ENCODE measurements around the gene HOXC9.

HOXC9 gene

DNA sequence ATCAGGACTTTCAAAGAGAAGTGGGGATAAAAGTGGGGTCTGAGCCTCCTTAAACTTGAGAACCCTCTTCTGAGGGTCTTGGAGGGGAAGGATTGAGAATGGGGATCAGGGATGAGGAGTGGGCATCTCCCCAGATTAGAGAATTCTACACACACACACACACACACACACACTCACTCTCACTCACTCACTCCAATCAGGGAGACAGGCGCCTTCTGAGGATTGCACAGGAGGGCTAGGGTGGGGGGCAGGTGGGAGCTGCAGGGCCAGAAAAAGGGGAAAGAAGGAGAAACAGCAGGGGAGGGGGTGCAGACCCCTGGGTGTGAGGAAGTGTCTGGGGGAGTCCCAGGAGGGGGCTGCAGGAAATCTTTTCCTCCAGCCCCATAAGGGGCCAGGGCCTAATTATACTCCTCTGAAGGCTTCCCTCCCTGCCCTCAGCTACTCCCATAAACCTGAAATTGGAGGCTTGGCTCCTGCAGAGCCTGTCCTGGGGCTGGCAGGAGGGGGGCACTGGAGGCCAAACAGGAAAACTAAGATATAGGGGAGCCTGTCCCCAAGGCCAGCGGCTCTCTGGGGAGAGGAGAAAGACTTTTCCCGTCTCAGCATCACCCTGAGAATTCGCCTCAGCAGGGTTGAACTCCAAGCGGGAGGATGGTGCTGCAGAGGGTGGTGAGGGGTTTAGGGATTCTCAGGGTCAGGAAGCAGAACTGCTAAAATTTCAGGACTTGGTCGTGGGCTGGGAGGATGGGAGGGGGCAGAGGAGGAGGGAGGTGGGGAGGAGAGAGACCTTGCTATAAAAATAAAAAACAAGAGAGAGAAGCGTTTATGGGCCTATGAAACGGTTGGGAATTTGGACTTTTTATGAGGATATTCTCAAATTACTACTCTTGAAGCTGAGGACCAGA, 1.6 kb downstream of the HOXC9 start:
- no peak for DNase-seq (ENCODE audit: low read depth, low spot score)

DNA sequence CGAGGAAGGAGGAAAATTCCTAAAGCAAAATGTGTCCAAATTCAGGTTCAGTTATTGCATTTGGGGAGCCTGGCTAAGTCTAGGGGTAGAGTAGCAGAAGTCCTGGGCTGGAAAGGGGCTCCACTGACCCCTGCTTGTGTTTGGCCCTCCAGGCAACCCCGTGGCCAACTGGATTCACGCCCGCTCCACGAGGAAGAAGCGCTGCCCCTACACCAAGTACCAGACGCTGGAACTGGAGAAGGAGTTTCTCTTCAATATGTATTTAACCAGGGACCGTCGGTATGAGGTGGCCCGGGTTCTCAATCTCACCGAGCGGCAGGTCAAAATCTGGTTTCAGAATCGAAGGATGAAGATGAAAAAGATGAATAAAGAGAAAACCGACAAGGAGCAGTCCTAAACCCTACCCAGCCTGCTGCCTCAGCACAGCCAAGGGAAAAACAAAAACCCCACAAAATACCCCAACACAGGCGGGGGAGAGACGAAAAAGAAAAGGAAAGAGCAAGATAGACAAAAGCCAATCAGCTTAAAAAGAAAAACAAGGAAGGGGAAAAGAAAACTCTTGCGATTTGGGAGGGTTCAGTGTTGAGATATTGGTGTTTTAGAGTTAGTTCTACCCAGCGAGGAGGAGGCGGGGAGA, 2.4 kb downstream of the HOXC9 start:
- no peak for DNase-seq (ENCODE audit: low read depth, low spot score)

DNA sequence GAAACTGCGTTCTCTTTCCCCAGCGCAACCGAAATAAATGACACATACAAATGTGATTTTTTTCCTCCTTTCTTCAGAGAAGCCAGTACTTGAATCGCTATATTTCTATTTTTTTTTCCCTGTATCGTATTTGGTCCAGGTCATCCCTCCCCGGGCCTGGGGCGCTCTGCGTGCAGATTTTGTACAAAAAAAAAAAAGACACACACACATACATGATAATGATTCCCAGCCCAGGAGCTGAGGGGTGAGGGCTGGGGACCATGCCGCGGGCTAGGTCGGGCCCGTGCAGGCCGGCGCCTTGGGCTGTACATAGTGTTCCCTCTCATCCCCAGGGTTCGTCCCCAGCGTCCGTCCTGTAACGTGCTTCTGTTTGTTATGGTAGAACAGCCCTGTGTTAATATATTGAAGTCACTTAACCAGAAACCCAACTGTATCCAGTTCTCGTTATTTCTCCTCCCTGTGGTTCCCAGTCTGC, 3.0 kb downstream of the HOXC9 start:
- no peak for DNase-seq (ENCODE audit: low read depth, low spot score)

DNA sequence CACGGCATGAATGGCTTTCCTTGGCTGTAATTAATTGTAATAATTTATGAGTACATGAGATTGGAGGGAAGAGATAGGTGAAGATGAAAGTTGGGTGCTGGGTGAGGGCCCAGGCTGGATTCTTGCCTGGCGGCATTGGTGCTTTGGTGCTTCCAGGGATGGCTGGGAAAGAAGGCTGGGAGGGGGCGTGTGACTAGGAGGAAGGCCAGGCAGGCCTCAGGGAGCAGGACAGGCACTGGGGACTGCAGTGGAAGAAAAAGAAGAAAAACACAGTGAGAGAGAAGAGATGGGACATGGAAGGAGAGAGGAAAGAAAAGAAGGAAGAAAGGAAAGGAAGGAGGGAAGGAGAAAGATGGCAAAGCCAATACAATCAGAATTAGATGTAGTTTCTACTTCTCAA, 3.7 kb downstream of the HOXC9 start:
- no peak for DNase-seq (ENCODE audit: low read depth, low spot score)

DNA sequence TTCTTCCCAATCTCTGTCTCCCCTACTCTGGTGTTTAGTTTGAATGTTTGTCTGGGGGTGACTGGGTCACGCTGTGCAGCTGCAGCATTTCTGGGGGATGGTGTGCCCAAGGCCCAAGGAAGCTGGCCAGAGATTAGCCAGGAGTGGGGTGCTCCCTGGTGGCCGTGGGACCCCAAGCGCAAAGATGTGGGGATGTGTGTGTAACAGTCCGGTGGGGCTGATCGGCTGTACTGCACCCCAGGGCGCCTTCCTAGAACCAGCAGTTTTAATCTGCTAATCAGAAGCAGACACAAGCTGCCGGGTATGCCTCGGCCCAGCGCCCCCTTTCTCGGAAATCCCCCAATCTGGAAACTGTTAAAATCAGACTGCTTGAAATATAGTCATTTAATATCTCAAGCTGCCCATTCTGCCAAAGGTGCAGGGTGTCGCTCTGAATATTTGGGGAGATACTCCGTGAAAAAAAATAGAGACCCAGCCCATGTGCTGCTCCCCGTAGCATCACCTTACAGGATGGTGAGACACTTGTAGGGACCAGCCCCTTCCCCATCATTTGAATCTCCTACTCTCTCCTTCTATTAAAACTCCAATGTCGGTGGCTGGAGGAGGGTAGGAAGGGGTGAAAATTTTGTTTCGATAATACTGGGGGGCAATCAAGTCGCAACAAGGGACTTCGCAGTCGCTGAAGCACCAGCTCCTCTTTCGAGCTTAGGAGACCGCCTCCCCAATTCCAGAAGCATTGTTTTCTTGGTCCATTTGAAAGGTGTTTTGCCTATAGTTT, 4.3 kb downstream of the HOXC9 start:
- DNase-seq (ENCODE audit: low read depth, low spot score), result no peak

DNA sequence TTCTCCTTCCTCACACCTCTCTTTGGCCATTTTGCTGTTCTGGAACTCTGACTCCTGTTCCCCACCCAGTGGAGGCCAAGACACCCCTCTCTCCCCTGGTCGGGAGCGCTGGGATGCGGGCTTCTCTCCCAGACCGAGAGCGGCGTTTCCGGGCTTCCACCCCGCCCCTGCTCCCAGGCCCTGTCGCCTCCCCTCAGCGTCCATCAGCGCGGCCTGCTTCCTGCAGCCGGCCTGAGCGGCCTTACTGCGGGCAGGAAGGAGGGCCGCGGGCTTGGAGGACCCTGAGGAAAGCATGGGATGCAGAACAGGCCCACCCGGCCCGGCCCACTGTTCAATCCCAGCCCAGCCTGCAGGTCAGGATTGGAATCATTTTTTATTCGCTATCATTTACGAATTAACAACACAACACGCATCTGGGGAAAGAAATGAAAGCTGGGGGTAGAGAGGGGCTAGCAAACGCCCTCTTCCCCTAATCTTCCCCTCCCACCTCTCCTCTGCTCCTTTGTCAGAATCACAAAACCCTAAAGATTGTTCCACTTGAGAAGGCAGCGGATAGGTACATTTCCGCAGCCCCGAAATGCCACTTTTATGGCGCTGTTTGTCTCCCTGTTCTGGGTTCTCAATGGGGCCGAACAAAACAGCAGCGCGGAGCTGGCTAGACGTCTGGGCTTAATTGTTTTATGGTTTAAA, 5.0 kb downstream of the HOXC9 start:
- DNase-seq (ENCODE audit: low read depth, low spot score), result no peak

DNA sequence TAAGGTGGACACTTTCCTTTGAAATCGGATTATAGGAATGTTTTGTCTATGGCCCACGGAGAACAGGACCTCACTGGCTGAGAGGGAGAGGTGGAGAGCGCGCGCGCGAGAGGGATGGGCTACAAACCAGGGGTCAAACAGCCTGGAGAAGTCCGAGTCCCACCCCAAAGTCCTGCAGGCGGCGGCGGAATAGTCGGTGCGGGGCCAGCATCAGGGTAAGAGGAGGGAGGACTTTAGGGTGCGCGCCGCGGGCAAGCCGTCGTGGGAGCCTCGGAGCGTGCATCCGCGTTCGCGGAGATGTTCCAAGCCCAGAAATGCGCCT, 5.5 kb downstream of the HOXC9 start:
- no peak for DNase-seq (ENCODE audit: low read depth, low spot score)

DNA sequence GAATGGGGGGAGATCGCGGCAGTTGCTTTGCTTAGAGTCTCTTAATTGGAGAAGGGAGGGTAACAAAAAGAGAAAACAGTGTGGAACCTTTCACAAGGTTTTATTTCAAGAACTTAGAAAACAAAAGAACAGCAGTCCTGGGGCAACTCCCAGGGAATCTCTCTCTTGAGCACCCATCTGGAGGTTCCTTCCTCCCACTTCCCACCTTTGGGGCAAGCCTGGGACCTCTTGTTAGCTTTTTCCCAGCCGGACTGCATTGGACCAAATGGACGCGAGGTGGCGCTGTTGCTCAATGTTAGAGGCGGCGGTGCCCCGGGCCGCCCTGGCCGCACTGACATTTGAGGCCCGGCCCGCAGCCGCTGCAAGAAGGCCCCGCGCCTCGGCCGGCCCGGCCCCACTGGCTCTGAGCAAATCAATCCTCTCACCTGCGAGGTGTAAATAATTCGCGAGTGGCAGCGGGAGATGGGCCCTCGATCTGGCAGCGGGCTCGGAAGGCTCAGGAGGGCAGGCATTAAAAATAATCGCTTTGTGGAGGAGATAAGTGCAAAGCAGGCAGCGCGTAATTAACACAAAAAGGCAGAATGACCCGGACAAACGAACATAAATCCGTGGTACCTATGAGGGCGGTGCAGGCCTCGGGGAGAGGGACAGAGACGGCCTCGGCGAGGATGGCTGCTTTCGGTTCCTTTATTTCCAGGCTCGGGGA, 6.0 kb downstream of the HOXC9 start:
- DNase-seq (ENCODE audit: low read depth, low spot score), result peak; percentile 95

DNA sequence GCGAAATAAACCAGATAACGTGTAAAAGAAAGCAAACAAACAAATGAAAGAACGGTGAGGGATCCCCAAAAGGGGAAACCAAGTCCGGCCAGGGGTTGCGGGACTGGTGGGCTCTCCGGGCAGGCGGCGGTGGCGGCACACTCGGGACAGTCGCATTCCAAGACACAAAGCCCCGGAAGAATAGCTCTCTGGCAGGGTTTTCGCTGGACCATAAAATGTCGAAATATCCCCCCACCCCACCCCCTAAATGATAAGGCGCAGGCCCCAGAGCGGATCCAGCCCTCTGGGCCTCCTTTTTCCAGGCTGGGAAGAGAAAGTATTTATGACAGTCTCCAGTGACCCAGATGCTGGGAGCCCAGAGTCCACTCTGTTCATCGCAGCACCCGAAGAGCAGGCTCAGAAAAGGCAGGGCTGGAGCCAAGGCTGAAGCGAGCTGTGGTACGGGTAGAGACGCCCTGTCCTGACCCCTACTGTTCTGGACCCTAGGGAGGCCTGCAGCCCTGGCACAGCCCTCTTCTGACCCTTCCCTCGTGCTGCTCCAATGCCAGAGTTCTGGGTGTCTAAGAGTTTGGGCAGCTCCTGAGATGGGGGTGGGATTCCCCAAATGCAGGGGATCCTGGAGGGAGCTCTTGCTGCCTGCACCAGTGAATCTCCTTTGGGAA, 6.7 kb downstream of the HOXC9 start:
- no peak for DNase-seq (ENCODE audit: low read depth, low spot score)

DNA sequence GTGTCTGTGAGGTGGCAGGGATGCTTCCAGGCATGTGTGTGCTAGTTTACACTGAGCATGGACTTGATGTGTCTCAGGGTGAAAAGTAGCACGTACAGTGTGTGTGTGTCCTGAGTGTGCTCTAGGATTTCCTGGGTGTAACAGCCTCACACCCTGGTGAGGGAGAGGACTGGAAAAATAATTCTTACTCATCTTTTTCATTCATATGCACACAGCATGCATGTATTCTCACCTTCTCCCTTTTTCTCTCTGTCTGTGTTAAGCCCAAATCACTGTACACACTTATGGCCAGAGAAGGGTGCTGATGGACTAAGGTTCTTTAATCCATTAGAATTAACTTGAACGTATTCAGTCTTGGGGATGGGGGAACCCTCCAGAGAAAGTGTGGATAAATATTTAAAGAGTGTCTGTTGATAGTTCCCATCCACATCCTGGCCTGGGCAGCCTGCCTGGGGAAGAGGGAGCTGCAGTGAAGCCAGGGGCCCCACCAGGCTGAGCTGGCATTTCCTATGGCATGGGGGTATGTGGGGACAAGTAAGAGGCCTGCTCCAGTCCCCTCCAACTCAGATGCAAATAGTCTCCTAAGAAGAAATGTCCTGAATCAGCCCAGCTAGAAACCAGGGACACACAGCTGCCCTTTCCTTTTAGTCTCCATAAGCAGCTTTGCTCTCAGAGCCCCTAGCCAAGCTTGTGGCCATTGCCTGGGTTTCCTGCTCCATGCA, 7.7 kb downstream of the HOXC9 start:
- no peak for DNase-seq (ENCODE audit: low read depth, low spot score)

DNA sequence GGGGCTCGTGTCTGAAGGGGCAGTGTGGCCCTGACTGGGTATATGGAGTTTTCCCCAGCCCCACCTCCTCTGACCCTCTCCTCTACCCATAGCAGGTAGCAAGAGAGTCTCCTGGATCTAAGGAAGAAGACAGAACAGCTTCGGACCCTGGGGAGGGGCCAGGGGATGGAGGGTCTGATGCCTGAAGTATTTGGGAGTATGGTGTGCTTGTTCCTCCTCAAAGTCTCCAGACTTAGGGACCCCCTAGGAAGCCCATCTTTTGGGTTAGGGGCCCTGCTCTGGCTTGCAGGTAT, 8.2 kb downstream of the HOXC9 start:
- no peak for DNase-seq (ENCODE audit: low read depth, low spot score)

DNA sequence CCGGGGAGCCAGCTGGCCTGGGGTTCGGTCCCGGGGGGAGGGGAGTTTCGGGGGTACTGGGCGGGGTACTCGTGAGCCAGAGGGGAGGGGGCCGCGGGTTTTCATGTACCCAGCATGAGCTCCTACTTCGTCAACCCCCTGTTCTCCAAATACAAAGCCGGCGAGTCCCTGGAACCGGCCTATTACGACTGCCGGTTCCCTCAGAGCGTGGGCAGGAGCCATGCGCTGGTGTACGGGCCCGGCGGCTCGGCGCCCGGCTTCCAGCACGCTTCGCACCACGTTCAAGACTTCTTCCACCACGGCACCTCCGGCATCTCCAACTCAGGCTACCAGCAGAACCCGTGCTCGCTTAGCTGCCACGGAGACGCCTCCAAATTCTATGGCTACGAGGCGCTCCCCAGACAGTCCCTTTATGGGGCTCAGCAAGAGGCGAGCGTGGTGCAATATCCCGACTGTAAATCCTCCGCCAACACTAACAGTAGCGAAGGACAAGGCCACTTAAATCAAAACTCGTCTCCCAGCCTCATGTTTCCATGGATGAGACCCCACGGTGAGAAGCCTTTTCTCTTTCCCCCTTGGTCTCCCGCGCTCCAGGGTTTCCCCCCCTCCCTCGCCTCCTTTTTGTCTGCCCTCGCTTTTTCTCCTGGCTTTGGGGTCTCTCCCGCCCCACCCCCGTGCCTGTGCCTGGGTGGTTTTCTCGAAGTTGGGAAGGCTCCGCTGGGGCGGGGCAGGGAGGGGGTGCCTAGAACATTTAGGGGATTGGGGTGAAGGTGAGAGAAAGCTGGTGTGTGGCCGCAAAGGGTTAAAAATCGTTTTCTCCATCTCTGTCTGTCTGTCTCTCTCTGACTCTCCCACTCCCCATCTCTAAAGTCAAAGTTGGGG, 9.5 kb downstream of the HOXC9 start:
- DNase-seq (ENCODE audit: low read depth, low spot score), result no peak

DNA sequence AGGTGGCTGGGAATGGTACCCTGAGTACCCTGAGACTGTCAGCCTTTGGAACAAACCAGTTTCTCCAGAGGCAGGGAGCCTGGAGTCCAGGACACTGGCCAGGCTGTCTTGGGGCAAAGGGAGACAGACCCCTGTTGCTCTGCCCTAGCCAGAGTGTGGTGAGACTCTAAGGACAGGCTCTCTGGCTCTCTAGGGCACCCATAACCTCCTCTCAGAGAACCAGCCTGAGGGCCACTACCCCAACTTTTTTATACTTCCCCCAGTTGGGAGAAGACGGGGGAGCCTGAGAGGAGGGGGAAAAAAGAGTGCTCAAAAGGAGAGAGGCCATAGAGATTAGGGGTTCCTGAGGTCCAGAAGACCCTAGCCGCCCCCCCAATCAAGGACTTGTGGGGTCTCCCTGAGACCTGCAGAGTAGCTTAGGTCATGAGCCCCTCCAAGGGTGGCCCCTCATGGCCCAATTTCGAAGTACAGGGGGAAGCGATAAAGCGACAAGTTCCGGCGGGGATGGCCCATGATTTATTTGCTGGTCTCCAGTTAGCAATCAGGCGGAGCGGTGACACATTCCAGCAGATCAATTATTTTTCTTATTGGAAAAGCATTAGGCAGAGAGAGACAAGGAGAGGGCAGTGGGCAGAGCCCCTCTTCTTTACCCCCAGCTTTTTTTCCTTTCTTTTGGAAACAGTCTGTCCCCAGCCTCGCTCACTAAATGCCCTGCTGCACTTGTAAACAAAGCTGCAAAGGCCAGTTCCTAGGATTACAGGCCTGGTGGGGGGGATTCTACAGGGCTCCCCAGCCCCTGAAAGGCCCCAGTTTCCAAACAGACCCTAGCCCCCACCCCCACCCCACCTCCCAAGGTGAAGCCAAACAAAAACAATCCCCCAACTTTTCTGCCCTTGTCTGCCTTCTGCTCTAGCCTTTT, 10.4 kb downstream of the HOXC9 start:
- DNase-seq (ENCODE audit: low read depth, low spot score), result no peak

DNA sequence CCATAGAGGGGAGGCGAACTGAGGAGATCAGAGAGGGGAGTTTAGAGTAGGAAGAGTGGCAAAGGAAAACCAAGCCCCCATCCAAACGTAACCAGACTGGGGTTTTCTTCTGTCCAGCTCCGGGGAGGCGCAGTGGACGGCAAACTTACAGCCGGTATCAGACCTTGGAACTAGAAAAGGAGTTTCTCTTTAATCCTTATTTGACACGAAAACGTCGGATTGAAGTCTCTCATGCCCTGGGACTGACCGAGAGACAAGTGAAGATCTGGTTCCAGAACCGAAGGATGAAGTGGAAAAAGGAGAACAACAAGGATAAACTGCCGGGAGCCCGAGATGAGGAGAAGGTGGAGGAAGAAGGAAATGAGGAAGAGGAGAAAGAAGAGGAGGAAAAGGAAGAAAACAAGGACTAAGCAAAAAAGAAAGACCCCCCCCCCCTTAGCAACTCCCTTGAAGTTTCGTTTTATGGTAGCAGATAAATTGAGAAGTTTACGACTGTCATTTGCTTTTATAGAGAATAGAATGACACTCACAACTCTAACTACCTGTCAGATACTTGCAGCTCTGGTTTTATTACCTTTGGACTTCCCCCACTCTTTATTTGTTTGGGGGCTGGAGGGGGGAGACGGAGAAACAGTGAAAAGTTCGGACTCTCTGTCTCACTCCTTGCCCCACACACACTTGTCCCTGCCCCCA, 11.2 kb downstream of the HOXC9 start:
- no peak for DNase-seq (ENCODE audit: low read depth, low spot score)

DNA sequence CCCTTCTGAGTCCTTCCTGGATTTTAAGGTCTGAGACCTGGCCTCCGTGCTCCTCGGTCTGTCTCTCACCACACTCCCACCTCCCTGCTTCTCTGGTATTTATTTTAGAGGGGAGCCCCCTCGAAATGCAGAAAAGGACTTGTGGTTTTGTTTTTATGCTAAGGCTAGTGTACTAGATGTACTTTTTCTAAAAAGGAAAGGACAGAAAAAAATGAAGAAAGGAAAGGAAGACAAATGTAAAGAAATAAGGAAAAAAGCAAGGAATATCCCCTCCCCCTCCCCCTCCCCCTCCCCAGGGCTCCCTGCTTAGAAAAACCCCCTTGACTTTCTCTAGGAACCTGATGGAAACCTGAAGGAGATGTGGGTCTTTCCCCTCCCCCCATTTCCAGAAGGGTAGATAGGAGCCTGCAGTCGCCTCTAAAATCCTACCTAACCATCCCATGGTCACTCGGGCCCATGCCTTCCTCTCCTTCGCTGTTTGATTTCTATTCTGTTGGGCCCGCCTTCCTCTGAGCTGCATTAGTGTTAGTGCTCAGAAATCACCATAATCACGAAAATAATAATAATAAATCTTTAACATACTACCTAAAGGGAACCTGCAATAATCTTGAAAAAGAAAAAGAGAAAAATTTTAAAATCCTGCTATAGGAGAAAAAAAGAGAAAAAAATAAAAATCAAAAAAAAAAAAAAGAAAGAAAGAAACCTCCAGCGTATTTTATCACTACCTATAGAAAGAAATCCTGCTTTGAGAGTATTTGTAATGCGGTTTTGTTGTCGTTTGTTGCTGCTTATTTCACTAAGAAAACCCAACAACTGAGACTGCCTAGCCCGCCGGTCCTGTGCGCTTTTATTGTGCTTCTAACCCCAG, 11.9 kb downstream of the HOXC9 start:
- DNase-seq (ENCODE audit: low read depth, low spot score), result no peak

DNA sequence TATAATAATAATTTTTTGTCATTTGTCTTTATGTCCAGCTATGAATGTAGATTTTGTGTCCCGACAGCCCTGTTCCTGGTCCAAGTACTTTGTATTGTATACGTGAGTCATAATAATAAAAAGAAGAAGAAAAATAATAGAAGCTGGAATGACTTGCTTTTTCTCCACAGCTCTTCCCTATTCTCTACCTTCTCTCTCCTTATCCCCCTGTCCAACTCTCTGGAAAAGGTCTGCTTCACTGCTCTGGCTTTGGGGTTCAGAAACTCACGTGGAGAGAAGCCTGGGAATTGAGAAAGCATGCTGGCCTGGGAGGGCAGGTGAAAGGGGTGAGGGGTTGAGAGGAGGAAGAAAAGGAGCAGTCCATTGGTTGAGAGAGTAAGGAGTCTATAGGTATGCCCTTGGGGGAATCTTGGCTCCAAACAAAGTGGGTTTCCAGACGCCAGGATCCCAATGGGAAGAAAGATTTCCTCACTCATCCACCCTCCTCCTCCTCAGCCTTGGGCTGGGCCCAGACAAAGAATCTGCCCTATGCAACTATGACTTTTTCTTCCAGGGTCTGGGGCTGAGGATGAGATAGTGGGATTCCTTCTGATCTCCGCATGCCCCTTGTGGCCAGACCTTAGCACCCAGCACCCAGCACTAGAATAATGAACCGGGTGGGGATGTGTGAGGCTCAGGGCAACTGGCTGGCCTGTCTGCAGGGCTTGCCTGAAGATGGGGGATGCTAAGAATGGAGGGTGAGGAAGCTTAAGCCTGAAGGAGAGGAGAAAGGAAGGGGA, 12.9 kb downstream of the HOXC9 start:
- DNase-seq (ENCODE audit: low read depth, low spot score), result peak; percentile 65
